AG09319 (cell line): Measurements from ENCODE around the gene CTBP2.
"Not testable (repeated sequence)": the region's sequence is repeated elsewhere in the genome, so short reads cannot be mapped to it uniquely, and the experiment has no call there.

Source experiments
- DNase-seq: peaks from one replicate; pipeline ENCODE4 v3.0.0-alpha.2; 2010; ENCODE audit warnings: low read depth; ENCODE audit errors: extremely low read depth
- CTCF ChIP-seq: IDR thresholded peaks from 2 replicates; pipeline ENCODE4 v1.5.1; 2011; ENCODE audit warnings: low read depth, mild to moderate bottlenecking, inconsistent platforms, low read length, moderate library complexity

Gene CTBP2

GRCh38 chr10:125060482-125060825, 99.9 kb downstream of the CTBP2 start:
- DNase-seq = peak; percentile 56
- TF ChIP-seq CTCF = no peak

DNA sequence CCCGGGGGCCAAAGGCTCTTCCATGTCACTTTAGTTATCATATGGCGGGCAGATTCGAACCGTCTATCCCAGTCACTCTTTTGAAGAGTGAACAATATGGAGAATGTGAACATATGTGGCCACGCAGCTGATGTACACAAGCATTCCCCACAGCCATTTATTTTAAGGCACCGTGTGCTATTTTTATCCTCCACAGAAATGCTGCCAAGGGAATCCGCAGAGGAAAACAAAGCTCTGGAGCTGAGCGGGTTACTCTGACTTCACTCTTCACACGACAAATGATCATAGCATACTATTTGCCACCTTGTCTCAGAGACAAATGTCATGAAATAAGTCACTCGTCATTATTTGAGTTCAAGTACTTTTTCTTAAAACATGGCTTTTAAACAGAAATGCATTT, 100.3 kb downstream of the CTBP2 start:
- TF ChIP-seq CTCF = no peak

GRCh38 chr10:125059348-125059747, 101.0 kb downstream of the CTBP2 start:
- DNase-seq = not testable (repeated sequence)

More for the DNA sequence above, 100.3 kb downstream of the CTBP2 start:
- DNase-seq = no peak

DNA sequence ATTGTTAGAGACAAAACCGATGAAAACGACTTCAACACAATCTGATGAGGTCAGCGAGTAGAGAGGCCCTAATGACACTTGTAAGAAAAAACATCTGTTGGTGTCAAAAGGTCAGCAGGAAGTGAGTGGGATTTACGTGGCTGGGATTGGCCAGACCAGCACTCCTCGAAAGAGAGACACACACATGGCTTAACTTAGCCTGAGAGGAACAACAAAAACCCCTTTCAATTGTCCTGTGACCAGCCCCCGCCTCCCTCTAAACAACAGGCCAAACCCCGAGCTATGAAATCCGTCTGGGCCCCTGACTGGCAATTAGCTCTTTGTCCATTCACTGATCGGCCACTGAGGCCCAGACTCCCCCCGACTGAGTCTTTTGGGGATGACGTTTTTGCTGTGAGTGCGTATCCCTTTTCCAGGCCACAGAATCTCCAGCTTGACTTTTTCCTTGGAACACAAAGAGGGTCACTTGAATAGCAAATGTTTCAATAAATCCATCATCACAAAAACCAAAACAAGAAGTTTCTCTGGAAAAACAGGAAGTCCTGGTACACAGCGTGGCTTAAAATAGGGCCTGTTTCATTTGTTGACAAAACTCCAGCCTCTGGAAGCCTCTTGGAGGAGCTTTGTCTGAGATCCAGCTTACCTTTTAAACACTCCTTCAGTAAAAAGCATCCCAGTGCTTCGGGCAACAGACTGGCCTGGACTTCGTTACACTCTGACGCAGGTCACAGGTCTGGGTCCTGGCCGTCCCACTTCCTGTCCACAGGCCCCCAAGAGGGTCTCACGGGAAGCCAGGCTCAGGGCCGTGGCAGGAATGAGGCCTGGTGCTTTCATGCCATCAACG, 103.0 kb downstream of the CTBP2 start:
- TF ChIP-seq CTCF = no peak
- DNase-seq = peak; percentile 94

- DNase-seq = no peak
- no peak for TF ChIP-seq CTCF
Observed at GRCh38 chr10:125056161-125057132, 103.9 kb downstream of the CTBP2 start.

- TF ChIP-seq CTCF = no peak
- DNase-seq = no peak
Observed at GRCh38 chr10:125055446-125055845, 104.9 kb downstream of the CTBP2 start.

DNA sequence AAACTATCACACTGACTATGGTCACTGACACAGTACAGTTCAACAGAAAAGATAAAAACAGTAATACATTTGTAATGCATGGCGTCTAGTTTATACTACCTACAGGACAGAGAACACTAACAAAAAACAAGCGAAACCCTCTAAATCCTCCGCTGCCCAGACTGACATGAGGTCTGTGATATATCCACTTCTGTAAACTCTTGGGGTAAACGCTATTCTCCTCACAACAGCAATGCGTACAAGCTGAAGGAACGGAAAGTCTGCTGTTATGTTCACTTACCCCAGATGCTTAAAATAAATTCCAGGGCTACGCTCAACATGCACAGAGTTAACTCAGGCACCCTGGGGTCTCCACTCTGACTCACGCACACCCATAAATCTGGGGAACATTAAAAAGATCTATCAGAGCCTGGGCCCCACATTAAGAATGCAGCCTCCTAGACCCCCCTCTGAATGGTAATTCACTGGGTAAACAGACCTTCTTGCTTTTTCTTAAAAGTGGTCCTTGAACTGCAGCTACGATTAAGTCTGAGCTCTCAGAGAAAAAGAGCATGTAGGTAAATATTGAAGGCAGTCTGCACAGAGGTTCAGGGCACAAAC, 105.6 kb downstream of the CTBP2 start:
- DNase-seq = no peak
- TF ChIP-seq CTCF = no peak
